Occipital lobe (tissue), 3 donors: ENCODE results near the gene PLEKHH1. TPM values are rescaled to one million over a fixed set of nuclear protein-coding genes. Genes with fewer than 3 reads are reported as not detected.
"Not testable (repeated sequence)": the region's sequence is repeated elsewhere in the genome, so short reads cannot be mapped to it uniquely, and the experiment has no call there.

Experiments
- DNase-seq: peaks from one replicate; lab custom pipeline; 2025; lab: John Stamatoyannopoulos, UW
- small RNA-seq: library from RNA; depleted of rRNA; stranded (forward); fragments of <200 nt; gene quantifications from one replicate; pipeline ENCODE3, GENCODE V24; 2014
- total RNA-seq: library from RNA; depleted of rRNA; stranded (reverse); fragments of >200 nt; gene quantifications from one replicate; pipeline ENCODE4 v1.2.3, GENCODE V29; 2014

PLEKHH1 gene
- total RNA-seq, 1 donor from 2014 or later, result 5.5 TPM

DNA sequence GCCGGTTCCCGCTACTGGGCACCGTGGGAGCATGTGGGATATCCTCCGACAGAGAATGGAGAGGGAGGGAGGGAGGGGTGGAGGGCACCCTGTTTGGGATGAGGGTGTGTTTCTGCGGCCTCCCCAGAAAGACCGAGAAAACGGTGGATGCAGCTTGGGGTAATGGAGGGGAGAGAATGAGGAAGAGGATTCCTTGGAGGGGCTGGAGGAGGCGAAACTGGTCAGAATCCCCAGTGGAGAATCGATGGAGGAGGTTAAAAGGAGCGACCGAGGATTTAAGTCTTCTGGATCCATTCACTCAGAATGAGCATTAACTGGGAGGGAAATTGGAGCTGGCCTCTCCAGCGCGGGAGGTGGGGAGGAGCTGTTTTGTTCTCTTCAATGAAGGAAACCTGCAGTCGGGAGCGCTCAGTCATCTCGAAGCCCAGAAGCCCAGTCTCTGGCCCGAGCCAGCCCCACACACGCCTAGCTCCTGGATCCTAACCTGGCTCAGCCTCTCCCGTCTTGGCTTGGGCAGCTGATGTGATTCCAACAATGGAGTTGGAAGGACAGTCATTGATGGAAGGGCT is 87.2 kb downstream of the PLEKHH1 start:
- peak; percentile 35 for DNase-seq

DNA sequence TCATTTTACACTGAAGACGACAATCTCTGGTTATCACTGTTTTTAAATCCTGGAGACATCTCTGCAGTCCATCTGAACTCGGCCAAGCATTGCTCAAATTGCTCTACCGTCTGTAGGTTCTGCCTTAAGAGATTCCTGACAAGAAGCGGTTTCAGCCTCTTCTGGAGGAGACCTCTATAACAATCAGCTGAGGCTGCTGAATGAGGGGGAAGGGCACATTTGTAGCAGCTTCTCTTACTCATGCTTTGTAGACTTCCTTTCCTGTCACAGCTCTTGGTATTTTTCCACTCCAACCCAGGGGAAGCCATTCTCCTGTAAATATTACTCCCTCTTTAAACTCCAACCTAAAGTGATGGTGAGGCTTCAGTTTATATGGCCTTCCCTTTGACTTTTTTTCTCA is 89.6 kb downstream of the PLEKHH1 start:
- peak; percentile 27 for DNase-seq

DNA sequence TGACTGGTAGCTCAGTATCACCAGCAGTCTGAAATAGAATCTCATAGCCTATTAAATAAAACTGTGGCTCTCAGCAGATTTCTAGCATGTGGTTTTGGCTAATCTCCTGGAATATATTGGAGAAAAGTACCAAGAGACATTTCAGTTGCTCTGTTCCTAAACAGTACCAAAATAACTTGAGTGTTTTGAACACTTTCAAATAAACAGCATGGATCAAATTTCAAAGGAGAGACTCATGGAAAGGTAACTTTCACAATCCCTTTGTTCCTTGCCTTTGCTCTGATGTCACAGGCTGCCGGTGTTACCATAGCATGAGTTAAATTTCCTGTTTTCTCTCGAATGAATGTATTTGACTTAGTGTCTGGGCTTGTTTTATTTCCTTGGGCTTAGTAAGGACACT is 90.0 kb downstream of the PLEKHH1 start:
- no peak for DNase-seq

DNA sequence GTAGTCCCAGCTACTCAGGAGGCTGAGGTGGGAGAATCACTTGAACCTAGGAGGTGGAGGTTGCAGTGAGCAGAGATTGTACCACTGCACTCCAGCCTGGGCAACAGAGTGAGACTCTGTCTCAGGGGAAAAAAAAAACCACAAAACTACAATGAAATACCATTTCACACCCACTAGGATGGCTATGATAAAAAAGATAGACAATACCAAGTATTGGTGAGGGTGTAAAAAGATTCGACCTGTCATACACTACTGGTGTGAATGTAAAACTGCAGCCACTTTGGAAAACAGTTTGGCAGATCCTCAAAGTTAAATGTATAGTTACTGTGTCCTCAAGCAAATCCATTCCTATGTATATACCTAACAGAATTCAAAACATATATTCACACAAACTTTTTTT is 93.0 kb downstream of the PLEKHH1 start:
- not testable (repeated sequence) for DNase-seq

DNA sequence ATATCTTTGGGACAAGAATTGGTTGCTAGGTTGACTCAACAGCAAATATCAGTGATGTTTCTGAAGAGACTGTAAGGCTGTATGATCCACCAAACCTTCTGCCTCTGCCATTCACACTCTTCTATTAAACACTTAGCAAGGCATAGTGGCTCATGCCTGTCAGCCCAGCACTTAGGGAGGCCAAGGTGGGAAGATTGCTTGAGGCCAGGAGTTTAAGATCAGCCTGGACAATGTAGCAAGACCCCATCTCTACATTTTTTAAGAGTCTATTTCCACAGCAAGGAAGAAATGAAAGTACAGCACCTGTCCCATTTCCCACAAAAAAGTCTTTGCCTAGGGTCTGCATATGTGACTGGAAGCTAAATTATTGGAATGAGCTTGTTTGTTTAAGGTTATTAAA is 94.4 kb downstream of the PLEKHH1 start:
- no peak for DNase-seq

DNA sequence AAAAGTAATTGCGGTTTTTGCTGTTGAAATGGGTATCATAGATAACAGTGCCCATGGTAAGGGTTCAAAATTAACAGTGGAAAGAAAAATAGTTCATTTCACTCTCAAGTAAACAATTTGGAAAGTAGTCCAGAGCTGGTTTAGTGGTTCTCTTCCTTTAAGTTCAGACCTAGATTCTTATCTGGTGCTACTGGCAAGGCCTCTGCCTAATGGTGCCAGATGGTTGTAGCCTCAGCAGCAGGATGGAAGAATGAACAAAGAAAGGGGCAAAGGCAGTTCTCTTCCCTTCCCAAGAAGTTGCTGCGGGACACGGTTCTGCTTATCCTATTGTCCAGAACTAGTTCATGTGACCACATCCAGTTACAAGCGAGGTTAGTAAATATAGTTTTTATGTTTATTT is 97.1 kb downstream of the PLEKHH1 start:
- no peak for DNase-seq

DNA sequence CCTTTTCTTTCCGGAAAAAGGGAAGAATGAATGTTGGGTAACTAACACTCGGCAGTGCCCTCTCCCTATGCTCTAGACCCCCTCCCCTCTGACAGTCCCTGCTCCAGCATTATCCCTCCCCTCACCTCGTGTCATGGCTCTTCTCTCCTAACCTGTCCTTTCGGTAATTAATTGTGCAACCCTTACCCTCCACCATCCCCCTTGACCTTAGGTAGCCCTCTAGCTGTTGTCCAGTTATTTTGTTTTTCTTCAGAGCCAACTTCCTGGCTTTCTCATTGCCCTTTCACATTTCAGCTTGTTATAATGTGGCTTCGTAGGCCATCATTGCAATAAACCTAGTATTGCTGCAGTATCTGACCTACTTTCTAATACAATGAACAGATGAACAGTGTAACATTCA is 97.8 kb downstream of the PLEKHH1 start:
- no peak for DNase-seq

DNA sequence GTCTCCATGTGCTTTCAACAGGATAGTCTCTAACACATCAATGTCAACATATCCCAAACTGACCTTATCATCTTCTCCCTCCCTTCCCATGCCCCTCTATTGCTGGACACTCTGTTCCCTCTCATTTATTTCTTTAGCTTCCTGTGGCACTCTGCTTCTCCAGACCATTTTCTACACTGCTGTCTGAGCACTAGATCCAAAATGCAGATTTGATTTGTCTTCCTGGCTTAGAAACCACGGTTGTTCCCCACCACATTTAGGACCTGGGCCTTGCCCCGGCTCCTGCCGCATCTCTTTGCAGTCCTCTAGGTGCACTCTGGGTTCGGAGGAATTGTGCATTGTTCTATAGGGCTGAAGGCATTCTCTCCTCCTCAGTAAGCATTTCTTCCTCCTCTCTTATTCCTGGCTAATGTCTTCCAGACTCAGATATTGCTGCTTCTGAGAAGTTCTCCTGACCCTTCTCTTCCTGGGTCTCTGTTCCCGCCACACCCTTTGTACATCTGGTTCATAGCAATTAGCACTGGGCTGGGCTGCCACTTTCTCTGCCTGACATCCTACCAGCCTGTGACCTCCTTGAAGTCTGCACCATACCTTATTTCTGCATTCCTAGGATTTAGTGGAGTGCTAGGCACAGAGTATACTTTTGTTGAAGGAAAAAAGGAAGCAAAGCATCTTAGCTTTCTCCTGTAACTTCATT is 100.5 kb downstream of the PLEKHH1 start:
- no peak for DNase-seq

DNA sequence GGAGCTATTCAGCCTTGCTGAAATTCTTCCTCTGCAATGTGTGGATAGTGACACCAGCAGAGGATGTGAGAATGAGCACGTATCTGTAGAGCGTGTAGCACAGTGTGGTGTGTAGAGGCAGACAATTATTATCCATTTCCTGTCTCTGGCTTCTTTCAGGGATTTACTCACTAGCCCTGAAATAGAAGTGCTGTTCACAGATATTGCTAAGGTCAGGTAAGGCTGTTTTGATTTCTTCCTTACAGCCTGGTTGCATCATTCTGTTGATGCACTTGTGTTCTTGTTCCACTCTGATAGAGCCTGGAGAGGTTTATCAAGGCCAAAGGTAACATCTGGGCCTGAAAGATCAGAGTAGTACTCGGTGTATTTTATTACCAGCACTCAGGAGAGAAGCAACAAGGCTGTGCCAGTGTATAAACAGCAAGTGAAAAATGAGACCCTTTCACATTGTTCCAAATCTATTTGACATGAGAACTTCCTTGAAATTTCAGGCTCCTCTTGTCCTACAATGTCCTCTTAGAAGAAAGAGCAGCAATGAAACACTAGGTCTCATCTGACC is 103.3 kb downstream of the PLEKHH1 start:
- DNase-seq, result no peak

DNA sequence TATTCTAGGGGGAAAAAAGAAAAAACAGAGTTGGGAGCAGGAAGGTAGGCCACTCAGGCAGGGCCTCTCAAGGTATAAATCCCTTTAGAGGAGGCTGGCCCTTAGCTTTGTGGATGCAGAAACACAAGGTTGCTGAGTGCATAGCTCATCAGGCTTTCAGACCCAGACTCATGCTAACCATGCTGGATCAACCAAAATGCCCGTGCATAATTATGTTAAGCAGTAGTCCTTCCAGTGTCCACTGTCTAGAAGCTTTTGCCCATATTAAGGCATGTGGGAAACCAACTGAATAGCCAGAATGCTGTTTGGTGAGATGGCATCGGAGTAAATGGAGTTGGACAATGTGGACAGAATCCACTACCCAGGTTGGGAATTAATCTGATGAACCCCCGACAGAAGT is 105.6 kb downstream of the PLEKHH1 start:
- no peak for DNase-seq

Small RNAs within 50 kb of the gene (small RNA-seq; reads per million reads assigned to genes)
- gene AL132640.3, result not detected
- not detected for gene RF00019

Other genes starting within 250 kb of the PLEKHH1 start
- gene ATP6V1D, start 173.5 kb upstream of the PLEKHH1 start, total RNA-seq, result 152 TPM
- 92.8 TPM for gene EIF2S1, start 173.0 kb upstream of the PLEKHH1 start, total RNA-seq
- 0.47 TPM for gene PLEK2, start 121.1 kb upstream of the PLEKHH1 start, total RNA-seq
- 23.9 TPM for gene TMEM229B, start 44.6 kb upstream of the PLEKHH1 start, total RNA-seq
- gene PIGH, start 67.0 kb downstream of the PLEKHH1 start, total RNA-seq, result 25.3 TPM
- 49.0 TPM for gene ARG2, start 86.6 kb downstream of the PLEKHH1 start, total RNA-seq
- 42.3 TPM for gene VTI1B, start 141.3 kb downstream of the PLEKHH1 start, total RNA-seq
- gene RDH11, start 162.5 kb downstream of the PLEKHH1 start, total RNA-seq, result 128 TPM
- gene RDH12, start 168.6 kb downstream of the PLEKHH1 start, total RNA-seq, result 0.31 TPM